Keratinocyte (primary cell): Measurements from ENCODE around the gene R3HCC1L. TPM values are rescaled to one million over a fixed set of nuclear protein-coding genes. Genes with fewer than 3 reads are reported as not detected.

ENCODE experiments used
- DNase-seq: peaks from one replicate; pipeline ENCODE4 v3.0.0-alpha.2; 2011; ENCODE audit warnings: low read depth, missing footprints, low spot score
- FAIRE-seq: peaks from 2 replicates; lab custom pipeline; 2011; peaks lifted over from hg19 to GRCh38; lab: Jason Lieb, UNC
- H2AFZ ChIP-seq: 2 replicates; pipeline ENCODE4 v1.6.0; 2012; ENCODE audit warnings: low read length, control low read depth, inconsistent platforms; ENCODE audit not compliant: control insufficient read depth
- H3K27ac ChIP-seq: 2 replicates; pipeline ENCODE4 v1.5.1; 2011; ENCODE audit warnings: low read length; ENCODE audit not compliant: control insufficient read depth, insufficient read depth
- H3K27me3 ChIP-seq: 3 replicates; pipeline ENCODE4 v1.6.0; 2011; ENCODE audit warnings: low read length; ENCODE audit not compliant: control insufficient read depth, insufficient read depth; ENCODE audit errors: extremely low read depth
- H3K36me3 ChIP-seq, 2 experiments: 2 replicates in 1 of 2; 3 replicates in 1 of 2; pipeline ENCODE4 v1.5.1; 2011; ENCODE audit warnings: low read length in 2 of 2, mild to moderate bottlenecking in 1 of 2; ENCODE audit not compliant: control insufficient read depth in 2 of 2, insufficient read depth in 2 of 2; ENCODE audit errors: extremely low read depth in 1 of 2
- H3K4me1 ChIP-seq: 3 replicates; pipeline ENCODE4 v1.5.1; 2011; ENCODE audit warnings: low read length; ENCODE audit not compliant: control insufficient read depth, insufficient read depth; ENCODE audit errors: extremely low read depth
- H3K4me2 ChIP-seq: 3 replicates; pipeline ENCODE4 v1.6.0; 2011; ENCODE audit warnings: low read depth, low read length; ENCODE audit not compliant: control insufficient read depth, insufficient read depth; ENCODE audit errors: extremely low read depth
- H3K4me3 ChIP-seq, 3 experiments: fragments of 200-600 bp in 1 of 3; sonication (generic) in 1 of 3; 2 replicates in 2 of 3; 3 replicates in 1 of 3; pipeline ENCODE4 v1.5.1; 2011 to 2016; ENCODE audit warnings: low read length in 3 of 3, mild to moderate bottlenecking in 3 of 3, control low read depth in 2 of 3, inconsistent platforms in 1 of 3, low read depth in 1 of 3, mixed read lengths in 1 of 3, mixed run types in 1 of 3, moderate library complexity in 1 of 3; ENCODE audit not compliant: control insufficient read depth in 2 of 3, insufficient read depth in 2 of 3; ENCODE audit errors: extremely low read depth in 1 of 3
- H3K79me2 ChIP-seq: 2 replicates; pipeline ENCODE4 v1.6.0; 2012; ENCODE audit warnings: low read length; ENCODE audit not compliant: control insufficient read depth, insufficient read depth
- H3K9ac ChIP-seq: 3 replicates; pipeline ENCODE4 v1.6.0; 2011; ENCODE audit warnings: low read length; ENCODE audit not compliant: control insufficient read depth, insufficient read depth; ENCODE audit errors: extremely low read depth
- H3K9me1 ChIP-seq: 3 replicates; pipeline ENCODE4 v1.6.0; 2011; ENCODE audit warnings: low read length; ENCODE audit not compliant: control insufficient read depth, insufficient read depth; ENCODE audit errors: extremely low read depth
- H3K9me3 ChIP-seq: 2 replicates; pipeline ENCODE4 v1.5.1; 2012; ENCODE audit warnings: low read depth, low read length; ENCODE audit not compliant: control insufficient read depth
- H4K20me1 ChIP-seq: 3 replicates; pipeline ENCODE4 v1.6.0; 2011; ENCODE audit warnings: low read length; ENCODE audit not compliant: control insufficient read depth, insufficient read depth; ENCODE audit errors: extremely low read depth
- EZH2 ChIP-seq: IDR thresholded peaks from one replicate; pipeline ENCODE4 v1.6.1; 2012; ENCODE audit warnings: inconsistent platforms, mild to moderate bottlenecking, low read length, moderate library complexity
- dilution Hi-C: fragments of 300-500 bp; cut with MboI; formaldehyde crosslinking; loops from one replicate; pipeline ENCODE4 v1.7.0; 2020; ENCODE audit warnings: low sequenced_read_pairs; ENCODE audit not compliant: extremely low pct_ligation_motif_present
- polyA plus RNA-seq, 5 experiments: library from polyadenylated mRNA; depleted of rRNA in 3 of 5; stranded (reverse) in 3 of 5; stranded (forward) in 1 of 5; unstranded in 1 of 5; fragments of >200 nt; gene quantifications; 1 replicate in 1 of 5; 2 replicates in 3 of 5; 3 replicates in 1 of 5; pipeline versions ENCODE4 v1.2.1 to v1.2.3, GENCODE V29; 2011 to 2012; ENCODE audit warnings: missing spikeins in 2 of 5, low read depth in 1 of 5, low replicate concordance in 1 of 5
- TF ChIP-seq, protein P1 (sequence below), 3 experiments: IDR thresholded peaks in 1 of 3; conservative IDR thresholded peaks in 1 of 3; optimal IDR thresholded peaks in 1 of 3; 2 replicates in 2 of 3; 3 replicates in 1 of 3; pipeline versions ENCODE3 to v1.5.1; 2011; ENCODE audit warnings: low read length in 3 of 3, mild to moderate bottlenecking in 3 of 3, moderate library complexity in 2 of 3, control low read depth in 1 of 3, inconsistent platforms in 1 of 3; ENCODE audit not compliant: insufficient read depth in 2 of 3; ENCODE audit errors: extremely low read depth in 1 of 3

Gene R3HCC1L
- polyA plus RNA-seq, 1 donor (not counting 4 experiments of a cell fraction or from before 2014, with no cell fraction given): 11.7 TPM

DNA sequence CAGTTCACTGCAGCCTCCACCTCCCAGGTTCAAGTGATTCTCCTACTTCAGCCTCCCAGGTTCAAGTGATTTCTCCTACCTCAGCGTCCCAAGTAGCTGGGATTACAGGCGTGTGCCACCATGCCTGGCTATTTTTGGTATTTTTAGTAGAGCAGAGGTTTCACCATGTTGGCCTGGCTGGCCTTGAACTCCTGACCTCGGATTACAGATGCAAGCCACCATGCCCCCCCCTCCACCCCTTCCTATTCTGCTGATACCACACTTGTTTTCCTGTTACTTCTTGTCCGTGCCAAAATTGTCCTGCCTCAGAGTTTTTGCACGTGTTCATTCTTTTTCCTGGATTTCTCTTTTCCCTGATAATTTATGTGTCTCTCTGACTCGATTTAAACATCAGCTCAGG, 62.5 kb downstream of the R3HCC1L start:
- no peak overlapping the region for H3K9ac ChIP-seq
- dilution Hi-C loops: no loop called here
- no peak overlapping the region for H2AFZ ChIP-seq
- no peak overlapping the region for H3K4me2 ChIP-seq
- no peaks in the 10 kb centered on the region for H3K27me3 ChIP-seq
- H3K27ac ChIP-seq: no peak overlapping the region
- H3K4me3 ChIP-seq: no peak overlapping the region
- H3K4me1 ChIP-seq: no peaks in the 10 kb centered on the region
- no peaks in the 10 kb centered on the region for H3K36me3 ChIP-seq
- DNase-seq (no peak), FAIRE-seq (no peak)
- H3K79me2 ChIP-seq: peaks cover 3% of the 10 kb centered on the region
- no peaks in the 10 kb centered on the region for H3K9me1 ChIP-seq
- no peaks in the 10 kb centered on the region for H3K9me3 ChIP-seq
- H4K20me1 ChIP-seq: no peaks in the 10 kb centered on the region
- TF ChIP-seq, protein P1, sequence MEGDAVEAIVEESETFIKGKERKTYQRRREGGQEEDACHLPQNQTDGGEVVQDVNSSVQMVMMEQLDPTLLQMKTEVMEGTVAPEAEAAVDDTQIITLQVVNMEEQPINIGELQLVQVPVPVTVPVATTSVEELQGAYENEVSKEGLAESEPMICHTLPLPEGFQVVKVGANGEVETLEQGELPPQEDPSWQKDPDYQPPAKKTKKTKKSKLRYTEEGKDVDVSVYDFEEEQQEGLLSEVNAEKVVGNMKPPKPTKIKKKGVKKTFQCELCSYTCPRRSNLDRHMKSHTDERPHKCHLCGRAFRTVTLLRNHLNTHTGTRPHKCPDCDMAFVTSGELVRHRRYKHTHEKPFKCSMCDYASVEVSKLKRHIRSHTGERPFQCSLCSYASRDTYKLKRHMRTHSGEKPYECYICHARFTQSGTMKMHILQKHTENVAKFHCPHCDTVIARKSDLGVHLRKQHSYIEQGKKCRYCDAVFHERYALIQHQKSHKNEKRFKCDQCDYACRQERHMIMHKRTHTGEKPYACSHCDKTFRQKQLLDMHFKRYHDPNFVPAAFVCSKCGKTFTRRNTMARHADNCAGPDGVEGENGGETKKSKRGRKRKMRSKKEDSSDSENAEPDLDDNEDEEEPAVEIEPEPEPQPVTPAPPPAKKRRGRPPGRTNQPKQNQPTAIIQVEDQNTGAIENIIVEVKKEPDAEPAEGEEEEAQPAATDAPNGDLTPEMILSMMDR (optimal IDR thresholded peaks at IDR 0.05 in 1 of 3, IDR thresholded peaks at IDR 0.05 in 1 of 3, conservative IDR thresholded peaks at IDR 0.05 in 1 of 3; ENCODE audit: extremely low read depth in 1 of 3, insufficient read depth in 2 of 3, low read length in 3 of 3): no peak
- no peak for TF ChIP-seq EZH2

DNA sequence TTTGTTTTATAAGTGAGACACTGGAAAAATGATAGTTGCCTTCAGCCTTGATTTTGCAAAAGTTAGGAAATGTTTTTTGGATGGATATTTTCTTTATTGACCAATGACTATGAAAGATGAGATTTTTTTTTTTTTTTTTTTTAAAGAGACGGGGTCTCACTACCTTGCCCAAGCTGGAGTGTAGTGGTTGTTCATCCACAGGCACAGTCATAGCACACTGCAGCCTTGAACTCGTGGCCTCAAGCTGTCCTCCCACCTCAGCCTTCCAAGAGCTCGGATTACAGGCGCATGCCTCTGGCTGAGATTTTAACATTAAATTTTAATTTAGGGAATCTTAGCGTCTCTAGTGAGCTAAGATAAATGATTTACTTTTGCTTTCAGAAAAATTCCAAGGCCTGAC, 67.3 kb downstream of the R3HCC1L start:
- Histone ChIP-seq H4K20me1 (no peaks in the 10 kb centered on the region), H2AFZ (no peak overlapping the region), H3K27ac (no peak overlapping the region), H3K4me3 (no peak overlapping the region), H3K9me3 (no peaks in the 10 kb centered on the region), H3K9ac (no peak overlapping the region), H3K4me1 (no peaks in the 10 kb centered on the region), H3K36me3 (peaks cover 0 to 2% of the 10 kb centered on the region in 2 experiments), H3K79me2 (peaks cover 6% of the 10 kb centered on the region), H3K9me1 (no peaks in the 10 kb centered on the region), H3K27me3 (no peaks in the 10 kb centered on the region), H3K4me2 (no peak overlapping the region)
- no peak for TF ChIP-seq EZH2
- TF ChIP-seq, protein P1 (optimal IDR thresholded peaks at IDR 0.05 in 1 of 3, IDR thresholded peaks at IDR 0.05 in 1 of 3, conservative IDR thresholded peaks at IDR 0.05 in 1 of 3; ENCODE audit: extremely low read depth in 1 of 3, insufficient read depth in 2 of 3, low read length in 3 of 3): no peak
- dilution Hi-C loops: no loop called here
- DNase-seq: no peak
- no peak for FAIRE-seq
